WTC11 (cell line): ENCODE results near the gene CAMTA1. TPM values are rescaled to one million over a fixed set of nuclear protein-coding genes. Genes with fewer than 3 reads are reported as not detected.

ENCODE experiments used
- ATAC-seq: fragments of 200-7000 bp; cut with Tn5 transposase; 2 replicates; pipeline ENCODE4 v1.10.0; 2021; ENCODE audit warnings: mild to moderate bottlenecking, moderate library complexity
- CTCF ChIA-PET: fragments of 300-600 bp; sonication (Branson Sonifier 250); formaldehyde crosslinking; loops from one replicate; lab custom pipeline; 2021; ENCODE audit warnings: antibody characterized with exemption; lab: Charles Lee
- POLR2A ChIA-PET: fragments of 350-600 bp; sonication (Branson Sonifier 250); formaldehyde crosslinking; loops from one replicate; lab custom pipeline; 2021; ENCODE audit warnings: antibody characterized with exemption; lab: Charles Lee
- DNase-seq: peaks from one replicate; pipeline ENCODE4 v3.0.0; 2021; ENCODE audit warnings: low spot score
- H3K27ac Mint-ChIP-seq: 2 replicates; pipeline ENCODE4 v1.8.0; 2021; ENCODE audit warnings: mixed read lengths
- H3K27me3 Mint-ChIP-seq: 2 replicates; pipeline ENCODE4 v1.8.0; 2021; ENCODE audit warnings: low read depth, mild to moderate bottlenecking, moderate library complexity, mixed read lengths
- H3K36me3 Mint-ChIP-seq: 2 replicates; pipeline ENCODE4 v1.8.0; 2021; ENCODE audit warnings: mixed read lengths
- H3K4me1 Mint-ChIP-seq: 2 replicates; pipeline ENCODE4 v1.8.0; 2022; ENCODE audit warnings: mixed read lengths
- H3K4me3 Mint-ChIP-seq: 2 replicates; pipeline ENCODE4 v1.8.0; 2021; ENCODE audit warnings: mild to moderate bottlenecking, moderate library complexity, mixed read lengths
- H3K9me3 Mint-ChIP-seq: 2 replicates; pipeline ENCODE4 v1.8.0; 2021; ENCODE audit warnings: mixed read lengths
- ATF2 ChIP-seq: sonication (generic); formaldehyde crosslinking; IDR thresholded peaks from 2 replicates; pipeline ENCODE4 v1.8.1; 2022; ENCODE audit warnings: low read depth, missing genetic modification reagents, borderline replicate concordance
- CBFB ChIP-seq: sonication (generic); formaldehyde crosslinking; IDR thresholded peaks from 2 replicates; pipeline ENCODE4 v1.8.1; 2022; ENCODE audit warnings: mild to moderate bottlenecking, low read depth, missing genetic modification reagents
- CTCF ChIP-seq: fragments of 200-600 bp; IDR thresholded peaks from 2 replicates; pipeline ENCODE4 v1.8.0; 2022; ENCODE audit warnings: antibody characterized with exemption
- E2F5 ChIP-seq: sonication (generic); formaldehyde crosslinking; IDR thresholded peaks from 2 replicates; pipeline ENCODE4 v1.8.1; 2022; ENCODE audit warnings: mild to moderate bottlenecking, moderate library complexity, missing genetic modification reagents
- ESRRA ChIP-seq: sonication (generic); formaldehyde crosslinking; IDR thresholded peaks from 2 replicates; pipeline ENCODE4 v1.8.1; 2022; ENCODE audit warnings: mild to moderate bottlenecking, missing genetic modification reagents, borderline replicate concordance
- ETV6 ChIP-seq: sonication (generic); formaldehyde crosslinking; IDR thresholded peaks from 2 replicates; pipeline ENCODE4 v1.8.1; 2022; ENCODE audit warnings: mild to moderate bottlenecking, missing genetic modification reagents
- JUN ChIP-seq: sonication (generic); formaldehyde crosslinking; IDR thresholded peaks from 2 replicates; pipeline ENCODE4 v1.8.0; 2023; ENCODE audit warnings: mild to moderate bottlenecking, missing genetic modification reagents
- MLX ChIP-seq: sonication (generic); formaldehyde crosslinking; IDR thresholded peaks from 2 replicates; pipeline ENCODE4 v1.8.1; 2023; ENCODE audit warnings: mild to moderate bottlenecking, missing genetic modification reagents, moderate library complexity
- PRDM15 ChIP-seq: sonication (generic); formaldehyde crosslinking; IDR thresholded peaks from 2 replicates; pipeline ENCODE4 v1.8.0; 2022; ENCODE audit warnings: missing genetic modification reagents
- PRRX2 ChIP-seq: fragments of 250-450 bp; sonication (Bioruptor Pico); IDR thresholded peaks from 2 replicates; pipeline ENCODE4 v1.8.0; 2021; ENCODE audit warnings: mild to moderate bottlenecking
- TEAD1 ChIP-seq: sonication (generic); formaldehyde crosslinking; IDR thresholded peaks from 2 replicates; pipeline ENCODE4 v1.8.0; 2022; ENCODE audit warnings: mild to moderate bottlenecking, missing genetic modification reagents
- TP53 ChIP-seq: sonication (generic); formaldehyde crosslinking; IDR thresholded peaks from 2 replicates; pipeline ENCODE4 v1.8.1; 2023; ENCODE audit warnings: mild to moderate bottlenecking, missing genetic modification reagents
- USF2 ChIP-seq: sonication (generic); formaldehyde crosslinking; IDR thresholded peaks from 2 replicates; pipeline ENCODE4 v1.8.1; 2023; ENCODE audit warnings: mild to moderate bottlenecking, missing genetic modification reagents, moderate library complexity
- ZMAT4 ChIP-seq: fragments of 250-450 bp; sonication (Bioruptor Pico); IDR thresholded peaks from 2 replicates; pipeline ENCODE4 v1.9.0; 2021; ENCODE audit warnings: mild to moderate bottlenecking
- ZNF121 ChIP-seq: sonication (generic); formaldehyde crosslinking; IDR thresholded peaks from 2 replicates; pipeline ENCODE4 v1.8.0; 2023; ENCODE audit warnings: missing genetic modification reagents
- ZNF281 ChIP-seq: sonication (generic); formaldehyde crosslinking; IDR thresholded peaks from 2 replicates; pipeline ENCODE4 v1.8.0; 2023; ENCODE audit warnings: mild to moderate bottlenecking, missing genetic modification reagents
- ZNF396 ChIP-seq: fragments of 250-450 bp; sonication (Bioruptor Pico); IDR thresholded peaks from 2 replicates; pipeline ENCODE4 v1.8.0; 2021; ENCODE audit warnings: mild to moderate bottlenecking, moderate library complexity, borderline replicate concordance
- ZNF425 ChIP-seq: fragments of 250-450 bp; sonication (Bioruptor Pico); conservative IDR thresholded peaks from 2 replicates; pipeline ENCODE4 v1.9.0; 2021; ENCODE audit warnings: mild to moderate bottlenecking
- total RNA-seq: library from RNA; stranded (reverse); gene quantifications from 3 replicates; pipeline ENCODE4 v1.2.3, GENCODE V29; 2021

Gene CAMTA1
- total RNA-seq, 1 experiment from 2014 or later: 86.4 TPM

GRCh38 chr1:7650801-7651200, 865.5 kb downstream of the CAMTA1 start:
- ATAC-seq (no peak), DNase-seq (no peak)
- H3K27me3 Mint-ChIP-seq: no peaks in the 10 kb centered on the region; the same call in 1 of the 2 replicates
- CTCF ChIA-PET: interaction anchor here (0.7 to 1.4 kb wide), 2 partner anchors 10 to 68 kb away, joined by 3 to 6 read pairs; no protein-coding TSS in a partner anchor
- POLR2A ChIA-PET: no interaction called here
- no peak overlapping the region for H3K4me3 Mint-ChIP-seq
- no peak overlapping the region for H3K27ac Mint-ChIP-seq
- TF ChIP-seq ATF2 (CRISPR knock-in tag): no peak
- no peak for TF ChIP-seq CTCF
- no peak for TF ChIP-seq TEAD1 (CRISPR knock-in tag)
- no peak for TF ChIP-seq ZNF281
- no peak for TF ChIP-seq ZNF425 (CRISPR knock-in tag)
- no peak for TF ChIP-seq PRRX2 (CRISPR knock-in tag)
- TF ChIP-seq ESRRA (CRISPR knock-in tag): no peak
- no peak for TF ChIP-seq PRDM15 (CRISPR knock-in tag)
- no peak for TF ChIP-seq E2F5 (CRISPR knock-in tag)
- TF ChIP-seq JUN (CRISPR knock-in tag): no peak
- no peak for TF ChIP-seq CBFB (CRISPR knock-in tag)
- no peak for TF ChIP-seq ZMAT4 (CRISPR knock-in tag)
- TF ChIP-seq MLX (CRISPR knock-in tag): no peak
- TF ChIP-seq ZNF396 (CRISPR knock-in tag): no peak
- TF ChIP-seq USF2 (CRISPR knock-in tag): no peak
- no peak for TF ChIP-seq ZNF121 (CRISPR knock-in tag)
- TF ChIP-seq TP53 (CRISPR knock-in tag): no peak
- TF ChIP-seq ETV6 (CRISPR knock-in tag): no peak
- H3K9me3 Mint-ChIP-seq: peaks cover 7% of the 10 kb centered on the region; the same call in 1 of the 2 replicates
- no peaks in the 10 kb centered on the region for H3K36me3 Mint-ChIP-seq
- H3K4me1 Mint-ChIP-seq: peaks cover 7% of the 10 kb centered on the region; the same call in 1 of the 2 replicates
